IPS-15b (cell line): ENCODE data around the gene SS18L1.
"Not testable (repeated sequence)": the region's sequence is repeated elsewhere in the genome, so short reads cannot be mapped to it uniquely, and the experiment has no call there.

Experiments
- H3K27me3 ChIP-seq: one replicate; pipeline ENCODE4 v1.6.1; 2013; ENCODE audit warnings: low read length; ENCODE audit not compliant: control insufficient read depth, insufficient read depth
- H3K36me3 ChIP-seq: one replicate; pipeline ENCODE4 v1.6.1; 2013; ENCODE audit warnings: low read length; ENCODE audit not compliant: control insufficient read depth, insufficient read depth
- H3K4me1 ChIP-seq: one replicate; pipeline ENCODE4 v1.6.1; 2013; ENCODE audit warnings: mild to moderate bottlenecking, low read length; ENCODE audit not compliant: control insufficient read depth, insufficient read depth
- H3K4me3 ChIP-seq: one replicate; pipeline ENCODE4 v1.5.1; 2013; ENCODE audit warnings: low read depth, low read length
- H3K9ac ChIP-seq: one replicate; pipeline ENCODE4 v1.6.1; 2013; ENCODE audit warnings: low read depth, mild to moderate bottlenecking, low read length
- H3K9me3 ChIP-seq: one replicate; pipeline ENCODE4 v1.6.1; 2013; ENCODE audit warnings: mild to moderate bottlenecking, low read length; ENCODE audit not compliant: control insufficient read depth, insufficient read depth

Gene SS18L1

DNA sequence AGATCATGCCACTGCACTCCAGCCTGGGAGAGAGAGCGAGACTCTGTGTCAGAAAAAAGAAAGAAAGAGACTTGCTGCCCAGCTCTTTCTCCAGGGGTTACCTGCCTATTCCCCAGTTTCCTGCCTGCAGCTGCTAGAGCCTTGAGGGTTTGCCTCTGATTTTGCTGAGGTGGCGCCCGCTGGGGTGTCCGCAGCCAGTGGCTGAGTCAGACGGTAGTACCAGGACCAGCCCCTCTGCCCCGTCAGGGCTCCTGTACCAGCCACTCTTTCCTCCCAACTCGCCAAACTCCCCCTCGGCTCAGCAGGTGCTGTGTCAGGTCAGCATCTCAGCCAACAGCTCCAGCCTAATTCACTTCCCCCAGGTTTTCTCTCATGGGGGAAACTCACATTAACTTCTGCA lies 28.7 kb upstream of the SS18L1 start:
- no peak overlapping the region for H3K4me3 ChIP-seq
- H3K27me3 ChIP-seq, result no peaks in the 10 kb centered on the region
- no peaks in the 10 kb centered on the region for H3K4me1 ChIP-seq
- no peak overlapping the region for H3K9ac ChIP-seq
- no peaks in the 10 kb centered on the region for H3K9me3 ChIP-seq
- no peaks in the 10 kb centered on the region for H3K36me3 ChIP-seq

GRCh38 chr20:62115800-62116407 lies 27.7 kb upstream of the SS18L1 start:
- not testable (repeated sequence) for H3K27me3 ChIP-seq, H3K4me3 ChIP-seq, H3K4me1 ChIP-seq, H3K36me3 ChIP-seq, H3K9me3 ChIP-seq, H3K9ac ChIP-seq

DNA sequence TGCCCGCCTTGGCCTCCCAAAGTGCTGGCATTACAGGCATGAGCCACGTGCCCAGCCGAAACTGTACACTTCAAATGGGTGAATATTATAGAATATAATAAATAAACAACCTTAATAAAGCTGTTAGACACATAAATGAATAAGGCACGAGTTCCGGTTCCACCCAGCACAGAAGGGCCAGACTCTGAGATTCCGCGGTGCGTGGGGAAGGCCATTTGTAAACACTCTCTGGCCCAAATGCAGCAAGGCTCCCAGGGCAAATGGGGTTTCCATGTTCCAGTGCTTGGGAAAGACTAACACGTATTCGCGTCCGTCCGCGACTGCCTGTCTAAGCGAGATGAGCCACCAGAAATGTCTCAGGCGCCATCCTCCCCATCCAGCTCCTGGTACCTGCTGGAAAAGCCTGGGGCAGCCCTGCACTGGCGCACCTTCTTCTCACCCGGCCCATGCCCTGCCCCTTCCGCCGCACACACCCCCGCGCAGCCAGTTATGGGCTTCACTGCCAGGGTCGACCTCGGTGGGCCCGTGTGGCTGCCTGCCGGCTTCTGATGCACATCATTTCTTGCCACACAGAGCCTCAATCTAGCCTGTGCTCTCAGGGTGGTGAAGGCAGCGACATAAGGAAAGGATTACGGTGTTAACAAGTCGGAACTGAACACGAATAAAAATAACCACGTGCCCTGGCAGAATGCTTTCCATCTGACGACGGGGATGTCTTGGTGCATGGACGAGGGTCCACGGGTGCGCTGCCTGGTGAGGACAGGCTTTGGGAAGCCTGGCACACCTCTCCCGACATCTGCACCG lies 26.8 kb upstream of the SS18L1 start:
- Histone ChIP-seq H3K9ac (no peak overlapping the region), H3K4me3 (no peak overlapping the region), H3K36me3 (no peaks in the 10 kb centered on the region), H3K4me1 (no peaks in the 10 kb centered on the region), H3K27me3 (no peaks in the 10 kb centered on the region), H3K9me3 (no peaks in the 10 kb centered on the region)

GRCh38 chr20:62117362-62117646 lies 26.3 kb upstream of the SS18L1 start:
- Histone ChIP-seq H3K9ac (no peak overlapping the region), H3K4me3 (no peak overlapping the region), H3K36me3 (no peaks in the 10 kb centered on the region), H3K9me3 (no peaks in the 10 kb centered on the region), H3K27me3 (no peaks in the 10 kb centered on the region), H3K4me1 (no peaks in the 10 kb centered on the region)

DNA sequence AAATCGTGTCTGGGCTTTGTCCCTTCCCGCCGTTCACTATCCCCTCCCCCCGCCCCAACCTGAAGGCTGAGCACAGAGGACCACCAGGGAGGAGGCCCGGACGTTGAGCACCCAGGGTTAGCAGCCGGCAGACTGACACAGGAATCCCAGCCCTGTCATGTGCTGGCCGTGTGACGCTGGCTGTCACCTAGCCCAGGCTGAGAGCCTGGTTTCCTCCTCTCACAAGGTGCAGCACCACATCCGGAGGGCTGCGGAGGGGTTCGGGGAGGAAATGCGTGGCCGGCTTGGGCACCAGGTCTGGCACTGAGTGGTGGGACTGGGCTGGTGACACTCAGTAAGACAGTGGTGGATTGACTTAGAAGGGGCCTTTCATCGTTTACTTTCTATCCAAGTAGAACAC lies 25.9 kb upstream of the SS18L1 start:
- no peaks in the 10 kb centered on the region for H3K4me1 ChIP-seq
- H3K27me3 ChIP-seq, result no peaks in the 10 kb centered on the region
- no peaks in the 10 kb centered on the region for H3K9me3 ChIP-seq
- no peak overlapping the region for H3K4me3 ChIP-seq
- H3K9ac ChIP-seq, result no peak overlapping the region
- H3K36me3 ChIP-seq, result no peaks in the 10 kb centered on the region

DNA sequence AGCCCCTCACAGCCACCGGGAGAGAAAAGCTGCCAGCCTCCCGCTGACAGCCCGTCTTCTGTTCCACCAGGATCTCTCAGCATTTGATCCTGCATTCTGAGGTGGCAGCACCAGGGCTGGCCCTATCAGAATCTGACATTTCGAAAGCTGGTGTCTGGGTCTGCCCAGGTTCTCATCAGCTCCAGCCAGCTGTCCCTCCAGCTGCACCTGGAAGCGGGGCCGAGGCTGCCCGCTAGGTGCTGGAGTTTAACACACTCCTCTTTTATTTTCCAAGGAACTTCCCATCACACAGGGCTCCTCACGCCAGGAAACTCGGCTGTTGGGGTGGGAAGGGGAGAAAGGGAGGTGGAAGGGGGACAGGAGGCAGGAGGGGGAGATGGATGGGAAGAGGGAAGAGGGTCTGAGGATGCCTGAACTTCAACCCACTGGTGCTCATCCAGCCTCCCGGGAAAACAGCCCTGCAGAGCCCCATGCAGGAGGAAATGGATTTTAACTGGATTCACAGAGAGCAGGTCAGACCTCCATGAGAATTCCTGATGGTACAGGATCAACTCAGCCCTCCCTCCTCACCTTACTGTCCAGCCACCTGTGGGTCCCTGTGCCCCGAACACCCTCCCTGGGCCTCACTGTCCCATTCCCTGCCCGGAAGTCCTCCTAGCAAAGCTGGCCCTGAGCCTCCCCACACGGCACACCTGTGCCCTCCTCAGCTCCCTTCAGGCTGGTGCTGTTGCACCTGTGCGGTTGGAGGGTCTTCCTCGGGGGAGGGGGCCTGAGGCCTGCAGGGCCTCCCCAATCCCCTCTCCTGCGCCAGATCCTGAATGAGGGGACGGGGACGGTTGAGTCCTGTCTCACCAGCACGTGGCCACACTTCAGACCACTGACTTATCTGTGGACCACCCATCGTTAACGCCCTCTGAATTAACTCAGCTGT lies 25.2 kb upstream of the SS18L1 start:
- no peaks in the 10 kb centered on the region for H3K36me3 ChIP-seq
- H3K9ac ChIP-seq, result no peak overlapping the region
- H3K4me3 ChIP-seq, result no peak overlapping the region
- H3K27me3 ChIP-seq, result no peaks in the 10 kb centered on the region
- no peaks in the 10 kb centered on the region for H3K9me3 ChIP-seq
- H3K4me1 ChIP-seq, result no peaks in the 10 kb centered on the region

GRCh38 chr20:62119115-62119514 lies 24.5 kb upstream of the SS18L1 start:
- Histone ChIP-seq H3K36me3 (peaks cover 3% of the 10 kb centered on the region), H3K4me1 (peaks cover 3% of the 10 kb centered on the region), H3K4me3 (no peak overlapping the region), H3K9me3 (no peaks in the 10 kb centered on the region), H3K27me3 (no peaks in the 10 kb centered on the region), H3K9ac (no peak overlapping the region)

GRCh38 chr20:62119591-62120364 lies 23.8 kb upstream of the SS18L1 start:
- no peaks in the 10 kb centered on the region for H3K27me3 ChIP-seq
- H3K36me3 ChIP-seq, result peaks cover 6% of the 10 kb centered on the region
- H3K4me1 ChIP-seq, result peaks cover 6% of the 10 kb centered on the region
- no peak overlapping the region for H3K4me3 ChIP-seq
- H3K9ac ChIP-seq, result no peak overlapping the region
- H3K9me3 ChIP-seq, result no peaks in the 10 kb centered on the region

DNA sequence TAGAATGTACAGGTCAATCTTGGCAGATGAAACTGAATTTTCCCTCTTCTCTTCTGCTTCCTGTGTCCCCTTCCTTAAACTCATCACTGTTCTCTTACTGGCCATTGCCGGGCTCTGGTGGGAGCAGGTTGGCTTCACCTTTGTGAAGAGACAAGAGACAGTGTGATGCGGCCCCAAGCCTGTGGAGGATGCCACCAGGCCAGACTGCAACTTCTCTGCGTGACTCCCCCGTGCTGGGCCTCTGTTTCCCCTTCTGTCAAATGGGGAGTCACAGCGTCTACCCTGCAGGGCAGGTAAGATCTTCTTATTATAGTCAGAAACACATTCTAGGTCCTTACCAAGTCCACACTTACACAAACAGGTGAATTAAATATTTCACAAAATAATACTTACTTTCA lies 23.2 kb upstream of the SS18L1 start:
- Histone ChIP-seq H3K4me1 (peaks cover 6% of the 10 kb centered on the region), H3K9ac (no peak overlapping the region), H3K4me3 (no peak overlapping the region)

GRCh38 chr20:62120990-62121775 lies 22.4 kb upstream of the SS18L1 start:
- Histone ChIP-seq H3K9me3 (no peaks in the 10 kb centered on the region), H3K4me3 (peak overlapping the region; percentile 56), H3K4me1 (peaks cover 6% of the 10 kb centered on the region), H3K36me3 (peaks cover 18% of the 10 kb centered on the region), H3K9ac (peak overlapping the region; percentile 81), H3K27me3 (no peaks in the 10 kb centered on the region)

More for the DNA sequence above, 23.2 kb upstream of the SS18L1 start:
- peaks cover 11% of the 10 kb centered on the region for H3K36me3 ChIP-seq
- no peaks in the 10 kb centered on the region for H3K9me3 ChIP-seq
- no peaks in the 10 kb centered on the region for H3K27me3 ChIP-seq
